Endodermal cell (in vitro differentiated cells): Measurements from ENCODE around the gene SRSF2. TPM values are rescaled to one million over a fixed set of nuclear protein-coding genes. Genes with fewer than 3 reads are reported as not detected.
A peak's percentile ranks its signal among the peaks of the same experiment; 100 is the strongest.

Experiments
- DNase-seq: peaks from one replicate; pipeline ENCODE4 v3.0.0-alpha.2; 2017
- H3K27ac ChIP-seq: 2 replicates; pipeline ENCODE4 v1.5.1; 2013; ENCODE audit warnings: mild to moderate bottlenecking, low read depth, low read length, moderate library complexity
- H3K27me3 ChIP-seq: 2 replicates; pipeline ENCODE4 v1.6.1; 2013; ENCODE audit warnings: mild to moderate bottlenecking, low read length, moderate library complexity; ENCODE audit not compliant: insufficient read depth, control insufficient read depth, poor library complexity, severe bottlenecking
- H3K36me3 ChIP-seq: 2 replicates; pipeline ENCODE4 v1.7.0; 2013; ENCODE audit warnings: mild to moderate bottlenecking, low read length, moderate library complexity; ENCODE audit not compliant: control insufficient read depth, insufficient read depth
- H3K4me1 ChIP-seq: one replicate; pipeline ENCODE4 v1.7.0; 2013; ENCODE audit warnings: low read length; ENCODE audit not compliant: control insufficient read depth, insufficient read depth
- H3K4me3 ChIP-seq: 2 replicates; pipeline ENCODE4 v1.5.1; 2013; ENCODE audit warnings: mild to moderate bottlenecking, low read length, moderate library complexity
- H3K9ac ChIP-seq: 2 replicates; pipeline ENCODE4 v1.6.1; 2013; ENCODE audit warnings: mild to moderate bottlenecking, low read length, moderate library complexity; ENCODE audit not compliant: poor library complexity, severe bottlenecking; ENCODE audit errors: extremely low read depth
- H3K9me3 ChIP-seq: 2 replicates; pipeline ENCODE4 v1.6.1; 2013; ENCODE audit warnings: mild to moderate bottlenecking, low read length, moderate library complexity; ENCODE audit not compliant: control insufficient read depth
- H3K27ac Mint-ChIP-seq: 2 replicates; pipeline ENCODE4 v1.8.0; 2020; ENCODE audit warnings: mixed read lengths
- H3K27me3 Mint-ChIP-seq: 2 replicates; pipeline ENCODE4 v1.8.0; 2021; ENCODE audit warnings: mild to moderate bottlenecking, mixed read lengths; ENCODE audit not compliant: insufficient read depth
- H3K36me3 Mint-ChIP-seq: 2 replicates; pipeline ENCODE4 v1.8.0; 2020; ENCODE audit warnings: low read depth, mixed read lengths
- H3K4me1 Mint-ChIP-seq: 2 replicates; pipeline ENCODE4 v1.8.0; 2020; ENCODE audit warnings: mixed read lengths
- H3K4me3 Mint-ChIP-seq: 2 replicates; pipeline ENCODE4 v1.8.0; 2020; ENCODE audit warnings: mild to moderate bottlenecking, moderate library complexity, mixed read lengths
- H3K9me3 Mint-ChIP-seq: 2 replicates; pipeline ENCODE4 v1.8.0; 2020; ENCODE audit warnings: mild to moderate bottlenecking, mixed read lengths
- CTCF ChIP-seq: fragments of 200-600 bp; sonication (generic); conservative IDR thresholded peaks from 2 replicates; pipeline ENCODE4 v1.5.0; 2021; ENCODE audit warnings: antibody characterized with exemption, mild to moderate bottlenecking
- WGBS, 2 experiments: methylation state at CpG; one replicate each; pipeline versions ENCODE4 v1.1.5 to v1.1.7; 2013; ENCODE audit warnings: missing lambda C conversion rate in 2 of 2, mixed read lengths in 1 of 2; ENCODE audit not compliant: insufficient coverage in 1 of 2, insufficient read length in 1 of 2; 5-methylcytosine and 5-hydroxymethylcytosine counted together
- total RNA-seq, 2 donors: library from RNA; stranded (reverse); fragmentation: NEBNext Ultra II Directional in 1 of 2; extraction: Animal tissue kit (Norgen Biotek cat#: 25700) in 1 of 2; gene quantifications; 2 replicates in 1 of 2; 3 replicates in 1 of 2; pipeline ENCODE4 v1.2.1, GENCODE V29; 2021

The SRSF2 gene
- total RNA-seq, 2 donors from 2014 or later: 255 to 307 TPM

DNA sequence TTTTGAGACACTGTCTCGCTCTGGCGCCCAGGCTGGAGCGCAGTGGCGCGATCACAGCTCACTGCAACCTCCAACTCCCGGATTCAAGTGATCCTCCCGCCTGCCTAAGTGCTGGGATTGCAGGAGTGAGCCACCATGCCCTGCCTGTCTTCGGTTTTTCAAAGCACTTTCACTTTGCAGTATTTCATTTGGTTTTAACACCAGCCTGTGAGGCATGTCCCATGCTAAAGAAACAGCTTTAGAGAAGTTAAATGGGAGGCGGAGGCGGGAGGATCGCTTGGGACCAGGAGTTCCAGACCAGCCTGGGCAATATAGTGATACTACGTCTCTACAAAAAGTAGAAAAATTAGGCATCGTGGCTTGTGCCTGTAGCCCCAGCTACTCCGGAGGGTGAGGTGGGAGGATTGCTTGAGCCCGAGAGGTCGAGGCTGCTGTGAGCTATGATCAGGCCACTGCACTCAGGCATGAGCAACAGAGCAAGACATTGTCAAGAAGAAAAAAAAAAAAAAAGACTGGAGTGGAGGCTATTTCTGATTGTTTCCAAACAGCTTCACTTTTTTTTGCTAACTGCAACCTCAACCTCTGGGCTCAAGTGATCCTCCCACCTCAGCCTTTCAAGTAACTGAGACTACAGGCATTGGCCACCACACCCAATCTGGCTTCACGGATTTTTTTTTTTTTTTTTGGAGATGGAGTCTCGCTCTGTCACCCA, 9.2 kb downstream of the SRSF2 start:
- no peaks in the 10 kb centered on the region for H3K9me3 Mint-ChIP-seq
- peak; percentile 56 for DNase-seq
- no peak overlapping the region for H3K27ac ChIP-seq
- peak overlapping the region; percentile 87 for H3K4me3 Mint-ChIP-seq
- H3K4me3 ChIP-seq: peak overlapping the region; percentile 89
- peaks cover 35% of the 10 kb centered on the region for H3K36me3 Mint-ChIP-seq
- H3K4me1 ChIP-seq: no peaks in the 10 kb centered on the region
- peaks cover 30% of the 10 kb centered on the region for H3K36me3 ChIP-seq
- 93% methylated on average over 16 to 18 of the region's 18 CpGs for WGBS, 2 experiments
- no peaks in the 10 kb centered on the region for H3K27me3 ChIP-seq
- H3K4me1 Mint-ChIP-seq: peaks cover 5% of the 10 kb centered on the region
- H3K9me3 ChIP-seq: no peaks in the 10 kb centered on the region
- peak overlapping the region; percentile 88 for H3K27ac Mint-ChIP-seq
- no peaks in the 10 kb centered on the region for H3K27me3 Mint-ChIP-seq
- peak overlapping the region; percentile 93 for H3K9ac ChIP-seq
- TF ChIP-seq CTCF: no peak

DNA sequence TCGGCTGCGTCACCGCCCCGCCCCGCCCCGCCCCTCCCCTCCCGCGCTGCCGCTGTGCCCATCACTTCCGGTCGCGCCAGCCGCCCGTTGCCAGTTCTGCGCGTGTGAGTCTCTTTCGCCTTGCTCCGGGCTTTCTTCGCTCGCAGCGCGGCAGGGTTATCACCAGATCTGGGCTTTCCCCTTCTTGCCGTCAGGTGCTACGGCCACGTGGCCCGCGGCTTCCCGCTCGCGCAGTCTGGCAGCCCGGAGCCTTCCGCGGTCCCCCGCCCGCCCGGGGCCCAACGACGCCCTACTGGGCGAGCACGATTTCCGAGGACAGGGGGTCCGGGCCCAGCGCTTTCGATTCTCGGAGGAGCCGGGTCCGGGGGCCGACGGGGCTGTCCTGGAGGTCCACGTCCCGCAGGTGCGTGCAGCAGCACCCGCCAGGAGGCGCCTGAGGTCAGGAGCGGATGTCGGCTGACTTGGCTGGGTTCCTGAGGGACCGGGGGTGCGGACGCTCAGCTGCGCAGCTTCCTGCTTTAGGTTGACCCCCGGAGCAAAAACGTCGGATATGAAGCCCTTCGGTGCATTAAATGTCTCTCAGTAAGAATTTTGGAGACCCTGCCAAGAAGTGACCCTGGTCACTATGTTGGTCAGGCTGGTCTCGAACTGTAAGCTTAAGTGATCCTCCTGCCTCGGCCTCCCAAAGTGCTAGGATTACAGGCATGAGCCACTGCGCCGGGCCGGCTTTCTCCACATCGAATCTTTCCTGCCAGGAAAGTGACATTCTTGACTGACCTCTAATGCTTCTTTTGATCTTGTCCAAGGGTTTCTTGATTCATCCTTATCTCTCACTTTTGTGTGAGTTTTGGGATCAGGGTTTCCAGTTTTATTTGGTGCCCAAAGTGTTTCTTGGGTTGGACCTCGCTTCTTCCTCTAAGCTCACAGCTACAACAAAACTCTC, 10.1 kb downstream of the SRSF2 start, which contains the start of gene METTL23:
METTL23 (plus strand) TSS at position 64 of the 943 bp plus-strand sequence. CDS start 2,872 bp downstream, outside the sequence.
- no peaks in the 10 kb centered on the region for H3K9me3 ChIP-seq
- peak within 1 kb of the TSS; percentile 87 for H3K4me3 Mint-ChIP-seq
- H3K27me3 ChIP-seq: no peaks in the 10 kb centered on the region
- 4 to 5% methylated on average over 39 to 70 of the region's 71 CpGs for whole genome bisulfite sequencing, 2 experiments
- peak within 1 kb of the TSS; percentile 89 for H3K4me3 ChIP-seq
- TF ChIP-seq CTCF: peak; percentile 91
- H3K27ac Mint-ChIP-seq: peak within 1 kb of the TSS; percentile 96
- peak within 1 kb of the TSS; percentile 93 for H3K9ac ChIP-seq
- no peaks in the 10 kb centered on the region for H3K27me3 Mint-ChIP-seq
- DNase-seq: peak; percentile 92
- H3K36me3 Mint-ChIP-seq: peaks cover 36% of the 10 kb centered on the region
- peak within 1 kb of the TSS; percentile 94 for H3K27ac ChIP-seq
- peaks cover 5% of the 10 kb centered on the region for H3K4me1 Mint-ChIP-seq
- H3K9me3 Mint-ChIP-seq: no peaks in the 10 kb centered on the region
- H3K4me1 ChIP-seq: no peaks in the 10 kb centered on the region
- peaks cover 33% of the 10 kb centered on the region for H3K36me3 ChIP-seq

DNA sequence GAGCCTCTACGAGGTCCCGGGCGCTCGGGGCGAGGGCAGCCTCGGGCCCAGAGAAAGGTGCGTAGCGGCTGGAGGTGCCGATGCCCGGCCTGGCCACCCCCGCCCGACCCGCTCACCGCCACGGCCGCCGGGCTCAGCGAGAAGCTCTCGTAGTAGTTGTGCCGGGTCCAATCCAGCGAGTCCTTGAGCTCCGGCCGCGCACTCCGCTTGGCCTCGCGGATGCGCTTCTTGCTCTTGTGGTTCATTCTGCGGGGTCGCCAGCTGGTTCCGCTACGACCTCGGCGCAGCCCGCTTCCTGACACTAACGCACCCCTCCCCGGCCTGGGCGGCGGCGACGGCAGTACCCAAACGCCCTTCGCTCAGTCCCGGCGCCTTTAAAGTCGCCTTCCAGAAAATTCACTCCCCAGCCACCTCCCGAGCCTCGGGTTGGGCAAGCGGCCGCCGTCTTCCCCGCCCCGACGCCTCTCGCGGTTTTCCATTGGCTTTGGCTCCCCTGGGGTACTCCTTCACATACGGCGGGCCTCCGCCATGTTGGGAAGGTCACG, 10.8 kb downstream of the SRSF2 start, which contains the start of gene JMJD6:
JMJD6 (minus strand) TSS at position 376 of the 545 bp plus-strand sequence; CDS start at position 245, 131 bp downstream.
- Histone ChIP-seq H3K4me3 (peak within 1 kb of the TSS; percentile 89), H3K27ac (peak within 1 kb of the TSS; percentile 94), H3K9ac (peak within 1 kb of the TSS; percentile 93), H3K27me3 (no peaks in the 10 kb centered on the region), H3K9me3 (no peaks in the 10 kb centered on the region), H3K36me3 (peaks cover 35% of the 10 kb centered on the region), H3K4me1 (no peaks in the 10 kb centered on the region)
- H3K4me1 Mint-ChIP-seq: peaks cover 5% of the 10 kb centered on the region
- no peaks in the 10 kb centered on the region for H3K9me3 Mint-ChIP-seq
- peak; percentile 100 for DNase-seq
- H3K27ac Mint-ChIP-seq: peak within 1 kb of the TSS; percentile 96
- 0% methylated on average over 24 to 60 of the region's 60 CpGs for whole genome bisulfite sequencing, 2 experiments
- no peak for TF ChIP-seq CTCF
- peaks cover 44% of the 10 kb centered on the region for H3K36me3 Mint-ChIP-seq
- peak within 1 kb of the TSS; percentile 87 for H3K4me3 Mint-ChIP-seq
- no peaks in the 10 kb centered on the region for H3K27me3 Mint-ChIP-seq
